ENCODE data around the gene RAP1B. TPM values are rescaled to one million over a fixed set of nuclear protein-coding genes. Genes with fewer than 3 reads are reported as not detected.
"Not testable (repeated sequence)": the region's sequence is repeated elsewhere in the genome, so short reads cannot be mapped to it uniquely, and the experiment has no call there.

RAP1B gene
- total and polyA plus RNA-seq, 2 of the 4 experiments (the other 2 are of a cell fraction) = 159 to 200 TPM

- POLR2A ChIA-PET (ENCODE audit: unreplicated experiment) = no interaction called here
- Histone ChIP-seq H3K9me3 (ENCODE audit: control insufficient read depth, insufficient read depth, low read length) (no peaks in the 10 kb centered on the region), H3K14ac (replicated peaks; ENCODE audit: low read depth, low read length) (no peak overlapping the region), H3K27me3 (ENCODE audit: control insufficient read depth, insufficient read depth, low read length) (no peaks in the 10 kb centered on the region), H4K20me1 (ENCODE audit: insufficient read depth, low read length) (peaks cover 93% of the 10 kb centered on the region), H3K27ac (ENCODE audit: insufficient read depth, low read length) (no peak overlapping the region), H3K4ac (ENCODE audit: low read depth, low read length) (no peak overlapping the region), H3K4me1 (ENCODE audit: control insufficient read depth, insufficient read depth, low read length) (peaks cover 15% of the 10 kb centered on the region), H4K5ac (ENCODE audit: low read depth, low read length) (no peak overlapping the region), H3K36me3 (ENCODE audit: control insufficient read depth, insufficient read depth, low read length) (peaks cover 2% of the 10 kb centered on the region; the same call in 1 of the 2 replicates), H3K79me1 (ENCODE audit: low read depth in 1 of 2, low read length in 2 of 2) (peaks cover 6 to 63% of the 10 kb centered on the region in 2 experiments), H3K9ac (ENCODE audit: low read depth, low read length) (no peak overlapping the region), H3K4me2 (ENCODE audit: low read depth, low read length) (no peak overlapping the region), H2BK5ac (ENCODE audit: low read depth, low read length, poor library complexity, severe bottlenecking) (no peak overlapping the region), H2BK20ac (ENCODE audit: low read depth, low read length) (no peak overlapping the region), H3K18ac (ENCODE audit: low read depth, low read length) (no peak overlapping the region), H3K56ac (ENCODE audit: extremely low read depth, insufficient read depth, low read length) (no peak overlapping the region), H2AK9ac (replicated peaks; ENCODE audit: low read depth, low read length, poor library complexity) (no peak overlapping the region), H2BK15ac (ENCODE audit: low read depth, low read length) (no peak overlapping the region), H4K91ac (ENCODE audit: insufficient read depth, low read depth, low read length) (no peak overlapping the region), H2AFZ (replicated peaks; ENCODE audit: low read length, poor library complexity) (no peak overlapping the region), H2BK120ac (ENCODE audit: low read depth, low read length) (no peak overlapping the region), H4K8ac (ENCODE audit: low read depth in 2 of 2, low read length in 2 of 2) (no peak overlapping the region), H3K23ac (ENCODE audit: low read depth, low read length) (no peak overlapping the region), H2AK5ac (ENCODE audit: low read depth, low read length) (no peak overlapping the region), H3K4me3 (ENCODE audit: insufficient read depth, low read depth, low read length) (no peak overlapping the region), H3K9me1 (ENCODE audit: insufficient read depth, low read length) (peaks cover 19% of the 10 kb centered on the region)
- ATAC-seq (ENCODE audit: low read depth) (peak; percentile 80), DNase-seq (peak; percentile 80)
- BruUV-seq (replicated peaks) = no TSS peak
- no peak for TF ChIP-seq MAFK (IDR thresholded peaks at IDR 0.05; ENCODE audit: low read depth, low read length)
- TF ChIP-seq CEBPB (IDR thresholded peaks at IDR 0.05; ENCODE audit: low read depth, low read length) = peak; percentile 93
- intact Hi-C loops (cut with micrococcal nuclease) (no loop called here), dilution Hi-C loops (cut with HindIII; ENCODE audit: low sequenced_read_pairs, unreplicated experiment) (no loop called here), in situ Hi-C loops (cut with MboI; ENCODE audit: low sequenced_read_pairs) (no loop called here)
- CTCF ChIA-PET = interaction anchor here (0.7 kb wide), 1 partner anchor 126 kb away, joined by 3 read pairs; no protein-coding TSS in a partner anchor
- WGBS, 2 experiments (ENCODE audit: extremely low coverage in 2 of 2, insufficient read length in 1 of 2) = no CpG with 5 or more reads among the region's 2 CpGs
Measured at GRCh38 chr12:68636268-68636667, 25.6 kb downstream of the RAP1B start.

GRCh38 chr12:68637439-68637838 is 26.7 kb downstream of the RAP1B start:
- H3K18ac ChIP-seq (ENCODE audit: low read depth, low read length); H3K56ac ChIP-seq (ENCODE audit: extremely low read depth, insufficient read depth, low read length); H3K14ac ChIP-seq (replicated peaks; ENCODE audit: low read depth, low read length); ATAC-seq (ENCODE audit: low read depth); H3K9me3 ChIP-seq (ENCODE audit: control insufficient read depth, insufficient read depth, low read length); H3K4me2 ChIP-seq (ENCODE audit: low read depth, low read length); POLR2A ChIA-PET (ENCODE audit: unreplicated experiment); H3K23ac ChIP-seq (ENCODE audit: low read depth, low read length); H2AK5ac ChIP-seq (ENCODE audit: low read depth, low read length); H4K5ac ChIP-seq (ENCODE audit: low read depth, low read length); dilution Hi-C loops (cut with HindIII; ENCODE audit: low sequenced_read_pairs, unreplicated experiment); intact Hi-C loops (cut with micrococcal nuclease); in situ Hi-C loops (cut with MboI; ENCODE audit: low sequenced_read_pairs); BruUV-seq (replicated peaks); H3K27ac ChIP-seq (ENCODE audit: insufficient read depth, low read length); H2BK5ac ChIP-seq (ENCODE audit: low read depth, low read length, poor library complexity, severe bottlenecking); H3K27me3 ChIP-seq (ENCODE audit: control insufficient read depth, insufficient read depth, low read length); H4K91ac ChIP-seq (ENCODE audit: insufficient read depth, low read depth, low read length); H3K4ac ChIP-seq (ENCODE audit: low read depth, low read length); H2BK120ac ChIP-seq (ENCODE audit: low read depth, low read length); H2AFZ ChIP-seq (replicated peaks; ENCODE audit: low read length, poor library complexity); H2AK9ac ChIP-seq (replicated peaks; ENCODE audit: low read depth, low read length, poor library complexity); DNase-seq; H2BK15ac ChIP-seq (ENCODE audit: low read depth, low read length); H4K8ac ChIP-seq (ENCODE audit: low read depth in 2 of 2, low read length in 2 of 2); H3K4me3 ChIP-seq (ENCODE audit: insufficient read depth, low read depth, low read length); H3K9ac ChIP-seq (ENCODE audit: low read depth, low read length); H2BK20ac ChIP-seq (ENCODE audit: low read depth, low read length); CTCF ChIA-PET; H3K36me3 ChIP-seq (ENCODE audit: control insufficient read depth, insufficient read depth, low read length): not testable (repeated sequence)
- peaks cover 92% of the 10 kb centered on the region for H4K20me1 ChIP-seq (ENCODE audit: insufficient read depth, low read length)
- peaks cover 7 to 60% of the 10 kb centered on the region in 2 experiments for H3K79me1 ChIP-seq (ENCODE audit: low read depth in 1 of 2, low read length in 2 of 2)
- WGBS, 2 experiments (ENCODE audit: extremely low coverage in 2 of 2, insufficient read length in 1 of 2) = no CpG with 5 or more reads among the region's 3 CpGs
- H3K4me1 ChIP-seq (ENCODE audit: control insufficient read depth, insufficient read depth, low read length) = peaks cover 15% of the 10 kb centered on the region
- peaks cover 16% of the 10 kb centered on the region for H3K9me1 ChIP-seq (ENCODE audit: insufficient read depth, low read length)

Measured in IMR-90 (cell line).